ENCODE data around the gene HECTD4.

Gene HECTD4

GRCh38 chr12:112317481-112317880, 64.8 kb downstream of the HECTD4 start:
- no peak for DNase-seq

- peak; percentile 44 for DNase-seq
Observed at GRCh38 chr12:112314981-112315380, 67.2 kb downstream of the HECTD4 start.

GRCh38 chr12:112309797-112310196, 72.4 kb downstream of the HECTD4 start:
- peak; percentile 41 for DNase-seq

- DNase-seq = no peak
Observed at GRCh38 chr12:112308652-112309051, 73.6 kb downstream of the HECTD4 start.

- DNase-seq = no peak
Observed at GRCh38 chr12:112308161-112308560, 74.1 kb downstream of the HECTD4 start.

- no peak for DNase-seq
Observed at GRCh38 chr12:112307317-112308011, 74.8 kb downstream of the HECTD4 start.

- no peak for DNase-seq
Observed at GRCh38 chr12:112305951-112306350, 76.3 kb downstream of the HECTD4 start.

- no peak for DNase-seq
Observed at GRCh38 chr12:112304436-112304835, 77.8 kb downstream of the HECTD4 start.

GRCh38 chr12:112303799-112304198, 78.4 kb downstream of the HECTD4 start:
- no peak for DNase-seq

GRCh38 chr12:112303004-112303403, 79.2 kb downstream of the HECTD4 start:
- peak; percentile 73 for DNase-seq

GRCh38 chr12:112299704-112300103, 82.5 kb downstream of the HECTD4 start:
- DNase-seq = no peak

GRCh38 chr12:112297188-112297587, 85.0 kb downstream of the HECTD4 start:
- no peak for DNase-seq

- DNase-seq = no peak
Observed at GRCh38 chr12:112296183-112296582, 86.0 kb downstream of the HECTD4 start.

- DNase-seq = no peak
Observed at GRCh38 chr12:112294793-112295192, 87.4 kb downstream of the HECTD4 start.

- no peak for DNase-seq
Observed at GRCh38 chr12:112288638-112289037, 93.6 kb downstream of the HECTD4 start.

- no peak for DNase-seq
Observed at GRCh38 chr12:112285600-112286401, 96.4 kb downstream of the HECTD4 start.

- no peak for DNase-seq
Observed at GRCh38 chr12:112283546-112283945, 98.7 kb downstream of the HECTD4 start.

- DNase-seq = no peak
Observed at GRCh38 chr12:112282920-112283319, 99.3 kb downstream of the HECTD4 start.

- DNase-seq = no peak
Observed at GRCh38 chr12:112275836-112276235, 106.4 kb downstream of the HECTD4 start.

GRCh38 chr12:112275207-112275606, 107.0 kb downstream of the HECTD4 start:
- DNase-seq = no peak

GRCh38 chr12:112270673-112271072, 111.6 kb downstream of the HECTD4 start:
- DNase-seq = no peak

GRCh38 chr12:112266473-112266872, 115.8 kb downstream of the HECTD4 start:
- no peak for DNase-seq

- no peak for DNase-seq
Observed at GRCh38 chr12:112261559-112261958, 120.7 kb downstream of the HECTD4 start.

GRCh38 chr12:112258926-112259325, 123.3 kb downstream of the HECTD4 start:
- DNase-seq = no peak

Measured in fibroblast of skin of right biceps (primary cell).